ENCODE data around the gene KIAA1210. TPM values are rescaled to one million over a fixed set of nuclear protein-coding genes. Genes with fewer than 3 reads are reported as not detected.
"Not testable (repeated sequence)": the region's sequence is repeated elsewhere in the genome, so short reads cannot be mapped to it uniquely, and the experiment has no call there.

KIAA1210 gene
- total and polyA plus RNA-seq, 2 donors (not counting 1 experiment from before 2014, with no cell fraction given): not detected

DNA sequence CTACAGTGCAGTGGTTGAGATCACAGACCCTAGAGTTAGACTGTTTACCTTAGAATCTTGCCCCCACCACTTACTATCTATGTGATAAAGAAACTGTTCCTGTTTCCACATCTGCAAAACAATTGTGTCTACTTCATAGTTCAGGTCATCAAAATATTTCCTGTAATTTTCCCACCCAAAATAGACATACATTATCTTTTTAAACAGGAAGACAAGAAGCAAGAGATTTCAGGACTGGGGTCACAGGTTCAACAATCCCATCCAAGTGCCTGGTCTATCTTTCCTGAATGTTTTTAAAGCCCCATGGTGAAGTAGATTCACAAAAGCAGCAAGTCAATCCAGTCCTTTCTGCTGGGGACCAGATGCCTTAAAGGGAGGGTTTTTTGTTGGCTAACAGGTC, 96.6 kb downstream of the KIAA1210 start:
- Histone ChIP-seq H2AFZ (ENCODE audit: low read length) (no peak overlapping the region), H3K9ac (ENCODE audit: insufficient read depth, low read length) (no peak overlapping the region), H3K4me3 (replicated peaks in 1 of 4; ENCODE audit: control extremely low read depth in 1 of 4, insufficient read depth in 1 of 4, low read depth in 3 of 4, low read length in 4 of 4) (no peak overlapping the region), H3K27ac (ENCODE audit: insufficient read depth, low read length) (no peak overlapping the region), H3K36me3 (ENCODE audit: control insufficient read depth, insufficient read depth, low read length) (no peaks in the 10 kb centered on the region), H3K79me2 (ENCODE audit: control insufficient read depth, insufficient read depth, low read length) (no peaks in the 10 kb centered on the region), H4K20me1 (ENCODE audit: control insufficient read depth, extremely low read depth, insufficient read depth, low read length) (no peaks in the 10 kb centered on the region), H3K27me3 (ENCODE audit: control insufficient read depth, insufficient read depth, low read length) (no peaks in the 10 kb centered on the region), H3K4me1 (ENCODE audit: control insufficient read depth, extremely low read depth, insufficient read depth, low read length) (no peaks in the 10 kb centered on the region), H3K4me2 (ENCODE audit: extremely low read depth, insufficient read depth, low read length) (no peak overlapping the region), H3K9me3 (ENCODE audit: control insufficient read depth, insufficient read depth, low read depth, low read length) (no peaks in the 10 kb centered on the region)
- DNase-seq (ENCODE audit: low read depth in 2 of 2): no peak
- TF ChIP-seq EZH2 (IDR thresholded peaks at IDR 0.05; ENCODE audit: low read length, missing control alignments) (no peak), CTCF (conservative IDR thresholded peaks at IDR 0.05 in 1 of 2, IDR thresholded peaks at IDR 0.05 in 1 of 2; ENCODE audit: low read depth in 1 of 2, low read length in 2 of 2) (no peak)

DNA sequence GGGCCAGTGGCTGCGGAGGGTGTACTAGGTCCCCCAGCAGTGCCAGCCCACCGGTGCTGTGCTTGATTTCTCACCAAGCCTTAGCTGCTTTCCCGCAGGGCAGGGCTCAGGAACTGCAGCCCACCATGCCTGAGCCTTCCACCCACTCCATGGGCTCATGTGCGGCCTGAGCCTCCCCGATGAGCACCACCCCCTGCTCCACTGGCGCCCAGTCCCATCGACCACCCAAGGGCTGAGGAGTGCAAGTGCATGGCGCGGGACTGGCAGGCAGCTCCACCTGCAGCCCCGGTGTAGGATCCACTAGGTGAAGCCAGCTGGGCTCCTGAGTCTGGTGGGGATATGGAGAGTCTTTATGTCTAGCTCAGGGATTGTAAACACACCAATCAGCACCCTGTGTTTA, 98.0 kb downstream of the KIAA1210 start:
- not testable (repeated sequence) for H3K9me3 ChIP-seq (ENCODE audit: control insufficient read depth, insufficient read depth, low read depth, low read length); H3K4me3 ChIP-seq (replicated peaks in 1 of 4; ENCODE audit: control extremely low read depth in 1 of 4, insufficient read depth in 1 of 4, low read depth in 3 of 4, low read length in 4 of 4); H3K36me3 ChIP-seq (ENCODE audit: control insufficient read depth, insufficient read depth, low read length); H3K27me3 ChIP-seq (ENCODE audit: control insufficient read depth, insufficient read depth, low read length); H3K4me1 ChIP-seq (ENCODE audit: control insufficient read depth, extremely low read depth, insufficient read depth, low read length); H3K9ac ChIP-seq (ENCODE audit: insufficient read depth, low read length); H3K27ac ChIP-seq (ENCODE audit: insufficient read depth, low read length); DNase-seq (ENCODE audit: low read depth in 2 of 2); H2AFZ ChIP-seq (ENCODE audit: low read length); H3K4me2 ChIP-seq (ENCODE audit: extremely low read depth, insufficient read depth, low read length); H3K79me2 ChIP-seq (ENCODE audit: control insufficient read depth, insufficient read depth, low read length); H4K20me1 ChIP-seq (ENCODE audit: control insufficient read depth, extremely low read depth, insufficient read depth, low read length)

GRCh38 chrX:119028733-119029330, 98.8 kb downstream of the KIAA1210 start:
- H3K4me2 ChIP-seq (ENCODE audit: extremely low read depth, insufficient read depth, low read length): no peak overlapping the region
- TF ChIP-seq EZH2 (IDR thresholded peaks at IDR 0.05; ENCODE audit: low read length, missing control alignments) (no peak), CTCF (conservative IDR thresholded peaks at IDR 0.05 in 1 of 2, IDR thresholded peaks at IDR 0.05 in 1 of 2; ENCODE audit: low read depth in 1 of 2, low read length in 2 of 2) (no peak)
- no peak overlapping the region for H2AFZ ChIP-seq (ENCODE audit: low read length)
- H3K27me3 ChIP-seq (ENCODE audit: control insufficient read depth, insufficient read depth, low read length): no peaks in the 10 kb centered on the region
- no peak for DNase-seq (ENCODE audit: low read depth in 2 of 2)
- H3K36me3 ChIP-seq (ENCODE audit: control insufficient read depth, insufficient read depth, low read length): no peaks in the 10 kb centered on the region
- no peak overlapping the region for H3K27ac ChIP-seq (ENCODE audit: insufficient read depth, low read length)
- no peak overlapping the region for H3K4me3 ChIP-seq (replicated peaks in 1 of 4; ENCODE audit: control extremely low read depth in 1 of 4, insufficient read depth in 1 of 4, low read depth in 3 of 4, low read length in 4 of 4)
- no peak overlapping the region for H3K9ac ChIP-seq (ENCODE audit: insufficient read depth, low read length)
- H3K4me1 ChIP-seq (ENCODE audit: control insufficient read depth, extremely low read depth, insufficient read depth, low read length): no peaks in the 10 kb centered on the region
- H4K20me1 ChIP-seq (ENCODE audit: control insufficient read depth, extremely low read depth, insufficient read depth, low read length): no peaks in the 10 kb centered on the region
- no peaks in the 10 kb centered on the region for H3K79me2 ChIP-seq (ENCODE audit: control insufficient read depth, insufficient read depth, low read length)
- H3K9me3 ChIP-seq (ENCODE audit: control insufficient read depth, insufficient read depth, low read depth, low read length): no peaks in the 10 kb centered on the region

Other genes starting within 250 kb of the KIAA1210 start
- 0.33 and 0.51 TPM in 2 replicates for gene LONRF3, start 153.2 kb downstream of the KIAA1210 start, total RNA-seq
- gene LONRF3, start 153.2 kb downstream of the KIAA1210 start, polyA plus RNA-seq: 0.03 TPM in 1 of 2 replicates, not detected in the other
- gene CT47C1, start 54.8 kb downstream of the KIAA1210 start, total RNA-seq: not detected in 2 replicates
- not detected in 2 replicates for gene CT47C1, start 54.8 kb downstream of the KIAA1210 start, polyA plus RNA-seq
- 109 and 201 TPM in 2 replicates for gene PGRMC1, start 108.5 kb upstream of the KIAA1210 start, total RNA-seq
- 127 and 148 TPM in 2 replicates for gene PGRMC1, start 108.5 kb upstream of the KIAA1210 start, polyA plus RNA-seq

Measured in fibroblast of lung (primary cell).